GM15510 (cell line): ENCODE measurements around the gene PTGFR.

Experiments used
- POLR2A ChIP-seq: IDR thresholded peaks from 3 replicates; pipeline ENCODE4 v1.6.1; 2011; ENCODE audit warnings: borderline replicate concordance; ENCODE audit not compliant: insufficient read length; ENCODE audit errors: extremely low read depth

PTGFR gene

GRCh38 chr1:78493451-78493850 is 2.7 kb downstream of the PTGFR start:
- TF ChIP-seq POLR2A: no peak

- TF ChIP-seq POLR2A: no peak
Measured at GRCh38 chr1:78497201-78497600, 6.4 kb downstream of the PTGFR start.

DNA sequence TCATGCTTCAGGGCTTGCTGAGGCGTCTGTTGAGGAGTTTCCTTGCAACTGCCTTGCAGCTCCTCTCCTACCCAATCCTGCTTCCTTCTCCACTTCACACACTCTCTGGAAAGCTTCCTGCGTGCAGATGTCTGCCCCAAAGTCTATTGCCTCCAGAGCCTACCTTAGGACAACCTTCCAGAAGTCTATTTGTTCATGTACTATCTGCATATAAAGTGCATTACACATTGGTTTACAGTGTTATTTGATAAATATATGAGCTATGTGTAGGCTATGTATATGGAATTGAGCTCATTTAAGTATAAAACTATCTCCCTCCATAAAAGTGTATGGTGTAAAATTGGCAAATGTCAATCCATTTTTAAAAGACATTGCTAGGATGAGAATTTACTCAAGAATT is 9.8 kb downstream of the PTGFR start:
- no peak for TF ChIP-seq POLR2A

DNA sequence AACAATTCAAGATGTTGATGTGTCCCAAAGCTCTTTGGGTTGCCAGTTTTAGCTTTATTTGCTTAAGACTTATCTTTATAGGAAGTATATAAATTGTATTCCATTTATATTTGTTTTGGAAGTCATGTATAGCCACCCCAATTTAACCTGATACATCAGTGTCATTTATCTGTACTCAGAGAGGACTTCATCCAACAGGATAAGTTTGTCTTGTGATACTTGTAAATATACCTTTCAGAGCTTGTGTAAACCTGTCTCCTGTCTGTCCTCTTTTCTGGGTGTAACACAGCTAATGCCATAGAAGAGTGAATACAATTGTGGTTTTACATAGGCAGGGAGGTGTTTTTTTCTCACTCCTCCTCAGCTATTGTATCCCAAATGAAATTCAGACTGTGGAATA is 10.4 kb downstream of the PTGFR start:
- no peak for TF ChIP-seq POLR2A

DNA sequence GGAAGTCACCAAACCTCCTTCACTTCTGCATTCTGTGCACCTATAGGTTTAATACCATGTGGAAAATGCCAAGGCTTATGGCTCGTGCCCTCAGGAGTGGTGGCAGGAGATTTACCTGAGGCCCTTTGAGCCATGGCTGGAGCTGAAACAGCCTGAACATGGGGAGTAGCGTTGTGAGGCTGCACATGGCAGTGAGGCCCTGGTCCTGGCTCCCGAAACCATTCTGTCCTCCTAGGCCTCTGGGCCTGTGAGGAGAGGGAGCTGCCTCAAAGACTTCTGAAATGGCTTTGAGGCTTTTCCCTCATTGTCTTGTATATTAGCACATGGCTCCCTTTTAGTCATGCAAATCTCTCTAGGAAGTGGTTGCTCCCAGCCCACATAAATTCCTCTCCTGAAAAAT is 20.6 kb downstream of the PTGFR start:
- no peak for TF ChIP-seq POLR2A

GRCh38 chr1:78516716-78517115 is 25.9 kb downstream of the PTGFR start:
- no peak for TF ChIP-seq POLR2A

- no peak for TF ChIP-seq POLR2A
Measured at GRCh38 chr1:78519446-78519845, 28.7 kb downstream of the PTGFR start.

DNA sequence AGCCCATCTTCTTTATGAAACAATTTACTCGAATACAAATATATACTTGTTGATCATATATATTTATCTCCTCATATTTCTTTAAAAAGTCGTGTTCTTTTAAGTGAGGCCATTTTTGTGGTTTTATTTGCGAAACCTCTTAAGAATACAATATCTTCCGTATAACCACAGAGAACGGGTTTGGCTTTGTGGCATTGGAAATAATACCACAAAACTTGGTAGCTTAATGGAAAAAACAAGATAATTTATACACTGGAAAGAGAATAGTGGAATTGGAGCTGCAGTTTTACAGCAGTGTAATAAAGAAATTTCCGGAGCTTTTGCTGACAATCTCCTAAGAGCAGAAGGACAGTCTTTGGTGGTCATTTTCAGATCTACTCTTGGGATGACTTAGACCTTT is 29.4 kb downstream of the PTGFR start:
- no peak for TF ChIP-seq POLR2A

GRCh38 chr1:78520843-78521242 is 30.1 kb downstream of the PTGFR start:
- no peak for TF ChIP-seq POLR2A

- TF ChIP-seq POLR2A: no peak
Measured at GRCh38 chr1:78522136-78522535, 31.4 kb downstream of the PTGFR start.

GRCh38 chr1:78526496-78526895 is 35.7 kb downstream of the PTGFR start:
- TF ChIP-seq POLR2A: no peak

DNA sequence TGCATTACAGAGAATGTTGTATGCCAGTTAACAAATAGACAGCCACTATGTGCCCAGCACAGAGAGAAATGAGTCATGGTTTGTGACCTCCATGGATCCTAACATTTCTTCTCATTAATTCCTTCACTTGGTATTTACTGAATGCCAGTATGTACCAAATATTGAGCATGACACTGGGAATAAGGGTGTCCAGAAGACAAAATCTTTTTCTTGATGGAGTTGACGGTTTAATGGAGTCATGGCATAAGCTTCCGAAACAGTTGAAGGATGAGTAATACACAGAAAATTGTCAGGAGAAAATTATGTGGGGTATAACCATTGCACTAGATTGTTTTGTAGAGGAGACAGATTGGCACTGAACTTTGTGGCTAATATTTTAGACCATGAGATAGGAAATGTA is 36.9 kb downstream of the PTGFR start:
- no peak for TF ChIP-seq POLR2A

DNA sequence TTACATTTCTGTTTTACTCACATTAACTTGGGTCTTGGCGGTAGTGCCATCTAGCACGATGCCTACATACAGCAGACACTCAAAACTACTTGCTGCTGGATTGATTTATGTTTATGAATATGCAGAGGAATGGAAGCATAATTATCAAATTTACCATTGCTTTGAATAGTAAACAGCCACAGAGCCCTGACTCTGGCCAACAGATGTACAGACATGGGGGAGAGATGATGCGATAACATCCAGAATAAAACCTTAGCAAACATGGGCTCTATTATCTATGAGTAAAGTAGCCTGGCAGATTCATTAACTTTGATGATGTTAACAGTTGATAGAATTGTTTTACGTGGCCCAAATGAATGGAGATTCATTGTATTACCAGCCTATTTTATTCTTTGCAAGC is 42.8 kb downstream of the PTGFR start:
- TF ChIP-seq POLR2A: no peak

DNA sequence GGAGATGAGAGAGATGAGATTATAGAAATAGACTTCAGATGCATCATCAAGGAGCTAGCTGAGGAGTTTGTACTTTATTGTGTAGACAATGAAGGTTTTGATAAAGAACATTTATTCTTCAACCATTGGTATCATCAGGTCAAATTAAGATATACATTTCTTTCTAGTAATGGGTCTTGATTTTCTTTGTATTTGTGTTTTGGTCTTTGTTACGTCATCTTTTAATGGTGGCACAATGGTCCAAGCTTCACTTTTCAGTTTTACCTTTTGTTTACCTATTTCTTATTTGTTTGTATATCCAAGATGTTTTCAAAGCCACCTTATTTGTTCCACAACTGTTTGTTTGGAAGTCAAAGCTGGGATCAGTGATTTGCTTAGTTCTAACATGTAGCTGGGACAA is 44.5 kb downstream of the PTGFR start:
- TF ChIP-seq POLR2A: no peak

- no peak for TF ChIP-seq POLR2A
Measured at GRCh38 chr1:78536427-78536826, 45.7 kb downstream of the PTGFR start.

DNA sequence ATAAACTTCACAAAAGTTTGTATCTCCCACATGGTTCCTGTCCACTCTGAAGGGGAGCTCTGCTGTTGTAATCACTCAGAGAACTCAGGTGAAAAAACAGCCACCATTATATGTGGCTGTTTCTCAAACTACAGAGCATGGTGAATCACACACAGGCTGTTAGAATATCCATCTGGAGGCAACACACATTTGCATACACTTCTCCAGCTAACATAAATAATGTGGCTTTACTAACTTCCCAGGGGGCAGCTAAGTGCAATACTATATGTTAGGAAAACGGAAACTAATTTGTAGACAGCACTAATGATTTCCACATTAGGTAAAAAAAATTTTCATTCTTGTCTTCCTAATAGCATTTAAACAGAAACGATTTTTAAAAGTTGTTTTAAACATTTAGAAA is 49.3 kb downstream of the PTGFR start:
- TF ChIP-seq POLR2A: no peak

- no peak for TF ChIP-seq POLR2A
Measured at GRCh38 chr1:78541479-78541878, 50.7 kb downstream of the PTGFR start.
